CD4-positive, CD25-positive, alpha-beta regulatory T cell (primary cell): Measurements from ENCODE around the gene CCHCR1. TPM values are rescaled to one million over a fixed set of nuclear protein-coding genes. Genes with fewer than 3 reads are reported as not detected.
A peak's percentile ranks its signal among the peaks of the same experiment; 100 is the strongest.
"Not testable (repeated sequence)": the region's sequence is repeated elsewhere in the genome, so short reads cannot be mapped to it uniquely, and the experiment has no call there.

Source experiments
- ATAC-seq, 2 donors: fragments of 150-1000 bp; cut with Tn5 transposase; one replicate each; pipeline ENCODE4 v1.10.0; 2021; ENCODE audit warnings: low read depth in 2 of 2, moderate number of reproducible peaks in 2 of 2, moderate library complexity in 1 of 2
- DNase-seq, 3 donors: peaks; one replicate each; pipeline versions ENCODE4 v3.0.0 to v3.0.0-alpha.2; 2012 to 2022; ENCODE audit warnings: mixed read lengths in 1 of 3
- H3K27ac ChIP-seq: one replicate; pipeline ENCODE4 v1.7.0; 2013; ENCODE audit warnings: mild to moderate bottlenecking, low read length; ENCODE audit not compliant: insufficient read depth, poor library complexity, severe bottlenecking
- H3K27me3 ChIP-seq: one replicate; pipeline ENCODE4 v1.7.0; 2013; ENCODE audit warnings: low read length; ENCODE audit not compliant: control insufficient read depth, insufficient read depth
- H3K36me3 ChIP-seq: one replicate; pipeline ENCODE4 v1.7.0; 2013; ENCODE audit warnings: mild to moderate bottlenecking, low read length, moderate library complexity; ENCODE audit not compliant: control insufficient read depth, insufficient read depth
- H3K4me1 ChIP-seq: 2 replicates; pipeline ENCODE4 v1.7.0; 2013; ENCODE audit warnings: mild to moderate bottlenecking, low read length; ENCODE audit not compliant: insufficient read depth, control insufficient read depth, poor library complexity, severe bottlenecking
- H3K4me3 ChIP-seq: one replicate; pipeline ENCODE4 v1.7.0; 2013; ENCODE audit warnings: low read depth, mild to moderate bottlenecking, low read length, moderate library complexity
- H3K9me3 ChIP-seq, 2 experiments: 1 replicate in 1 of 2; 2 replicates in 1 of 2; pipeline ENCODE4 v1.7.0; 2013; ENCODE audit warnings: low read length in 2 of 2, mild to moderate bottlenecking in 1 of 2, moderate library complexity in 1 of 2; ENCODE audit not compliant: control insufficient read depth in 2 of 2
- H3K27ac Mint-ChIP-seq, 3 donors: one replicate each; pipeline ENCODE4 v1.8.0; 2020 to 2022; ENCODE audit warnings: mild to moderate bottlenecking in 3 of 3, mixed read lengths in 3 of 3, moderate library complexity in 2 of 3
- H3K27me3 Mint-ChIP-seq: one replicate; pipeline ENCODE4 v1.8.0; 2022; ENCODE audit warnings: mild to moderate bottlenecking, mixed read lengths
- H3K36me3 Mint-ChIP-seq: one replicate; pipeline ENCODE4 v1.8.0; 2020; ENCODE audit warnings: mixed read lengths
- H3K4me1 Mint-ChIP-seq, 4 donors: one replicate each; pipeline ENCODE4 v1.8.0; 2020 to 2022; ENCODE audit warnings: mixed read lengths in 4 of 4, mild to moderate bottlenecking in 1 of 4
- H3K4me3 Mint-ChIP-seq, 4 donors: one replicate each; pipeline ENCODE4 v1.8.0; 2020 to 2022; ENCODE audit warnings: mild to moderate bottlenecking in 4 of 4, mixed read lengths in 4 of 4, moderate library complexity in 3 of 4
- H3K9me3 Mint-ChIP-seq, 7 donors: one replicate each; pipeline ENCODE4 v1.8.0; 2020 to 2022; ENCODE audit warnings: mixed read lengths in 7 of 7, mild to moderate bottlenecking in 3 of 7, moderate library complexity in 2 of 7
- polyA plus RNA-seq, 4 donors: library from polyadenylated mRNA; unstranded; fragments of 300-500 nt; fragmentation: Illumina TruSeq; gene quantifications; one replicate each; pipeline ENCODE4 v1.2.3, GENCODE V29; 2021
- total RNA-seq: library from RNA; stranded (reverse); gene quantifications from one replicate; pipeline ENCODE4 v1.2.3, GENCODE V29; 2022

Gene CCHCR1
- total RNA-seq: 27.2 TPM
- polyA plus RNA-seq: 1 to 10 TPM; 3.5 to 6.9 (median 6.2) TPM

DNA sequence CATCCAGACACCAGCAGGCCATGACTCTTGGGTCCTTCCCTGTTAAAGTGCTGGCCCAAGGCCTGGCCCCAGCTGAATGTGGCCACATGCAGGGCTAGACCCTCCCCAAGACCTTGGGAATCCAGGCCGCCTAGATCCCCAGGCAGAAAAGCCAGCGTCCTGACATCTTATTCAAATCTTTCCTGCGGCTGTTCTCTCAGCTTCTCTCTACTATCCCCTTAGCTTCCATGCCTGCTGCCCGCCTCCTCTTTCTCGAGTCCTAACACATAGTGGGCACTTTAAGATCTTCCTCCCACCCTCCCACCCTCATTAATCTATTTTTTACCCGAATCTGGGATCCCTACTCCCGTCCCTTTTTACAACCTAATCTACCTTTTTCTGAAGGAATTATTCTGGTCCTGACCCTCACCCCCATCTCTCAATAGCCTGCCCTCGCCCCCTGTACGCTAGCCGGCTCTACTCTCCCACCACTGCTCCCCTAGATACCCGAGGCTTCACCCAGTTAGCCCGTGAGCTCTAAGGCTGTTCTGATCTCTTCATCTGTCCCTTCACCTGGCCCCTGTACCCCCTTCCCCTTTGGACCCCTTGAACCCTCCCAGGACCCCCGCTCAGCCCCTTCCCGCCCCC, at the start of gene CCHCR1:
TSS of gene CCHCR1 (minus strand) at position 290 of the 627 bp plus-strand sequence. CDS start at position 88, 202 bp downstream.
- H3K27me3 ChIP-seq: no peaks in the 10 kb centered on the region
- Mint-ChIP-seq H3K4me1 (peaks cover 8 to 36% (median 14%) of the 10 kb centered on the region in 4 donors), H3K27ac (peak within 1 kb of the TSS; percentile 90 to 94 (median 91)), H3K27me3 (no peaks in the 10 kb centered on the region), H3K36me3 (peaks cover 4% of the 10 kb centered on the region), H3K9me3 (no peaks in the 10 kb centered on the region), H3K4me3 (peak within 1 kb of the TSS; percentile 86 to 96 (median 94))
- peaks cover 24% of the 10 kb centered on the region for H3K4me1 ChIP-seq
- H3K27ac ChIP-seq: peak within 1 kb of the TSS; percentile 82
- no peak for ATAC-seq
- DNase-seq: no peak
- H3K36me3 ChIP-seq: no peaks in the 10 kb centered on the region
- peak within 1 kb of the TSS; percentile 78 for H3K4me3 ChIP-seq
- H3K9me3 ChIP-seq: no peaks in the 10 kb centered on the region

DNA sequence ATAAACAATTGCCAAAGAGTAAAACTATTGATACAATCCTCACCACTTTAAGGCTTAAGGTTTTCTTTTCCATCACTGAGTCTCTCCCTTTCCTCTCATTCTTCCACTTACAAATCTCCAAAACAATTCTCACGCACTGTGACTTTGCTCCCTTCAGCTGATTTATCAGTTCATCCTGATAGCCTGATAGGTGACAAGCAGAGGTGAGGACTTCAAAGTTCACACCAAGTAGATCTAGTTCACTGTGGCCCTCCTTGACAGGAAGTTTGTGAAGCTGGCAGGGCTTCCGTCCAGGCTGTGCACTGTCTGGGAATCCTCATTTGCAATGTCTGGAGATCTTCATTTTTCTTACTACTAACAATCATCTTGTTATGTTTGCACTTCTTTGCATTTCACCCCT, 48.0 kb upstream of the CCHCR1 start:
- peaks cover 38% of the 10 kb centered on the region for H3K4me1 ChIP-seq
- no peaks in the 10 kb centered on the region for H3K27me3 ChIP-seq
- no peaks in the 10 kb centered on the region for H3K9me3 ChIP-seq
- Mint-ChIP-seq H3K9me3 (no peaks in the 10 kb centered on the region), H3K36me3 (peaks cover 17% of the 10 kb centered on the region), H3K27ac (peak overlapping the region; percentile 15 to 89 (median 58)), H3K4me3 (peak overlapping the region; percentile 8 to 67 (median 10)), H3K27me3 (no peaks in the 10 kb centered on the region), H3K4me1 (peaks cover 10 to 50% (median 32%) of the 10 kb centered on the region in 4 donors)
- ATAC-seq (no peak), DNase-seq (no peak)
- peaks cover 7% of the 10 kb centered on the region for H3K36me3 ChIP-seq
- no peak overlapping the region for H3K27ac ChIP-seq
- no peak overlapping the region for H3K4me3 ChIP-seq

DNA sequence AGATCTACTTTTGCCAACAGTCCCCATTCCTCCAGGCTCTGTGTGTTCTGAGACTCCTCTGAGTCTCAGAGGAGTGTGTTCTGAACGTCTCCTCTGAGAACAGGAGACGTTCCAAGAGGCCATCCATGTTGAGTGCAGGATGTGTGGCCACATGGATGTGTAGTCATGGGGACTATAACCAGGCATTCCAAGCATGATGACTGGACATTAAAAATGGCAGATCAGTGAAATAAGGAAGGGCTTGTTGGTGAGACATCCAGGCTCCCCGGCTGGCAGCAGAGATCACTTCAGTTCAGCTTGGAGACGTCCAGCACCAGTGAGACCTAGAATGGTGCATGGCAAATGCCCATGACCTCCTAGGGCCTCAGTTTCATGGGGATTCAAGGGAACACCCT, 47.1 kb upstream of the CCHCR1 start:
- Histone ChIP-seq H3K4me3 (peak overlapping the region; percentile 49), H3K36me3 (peaks cover 13% of the 10 kb centered on the region), H3K4me1 (peaks cover 47% of the 10 kb centered on the region), H3K27ac (peak overlapping the region; percentile 91), H3K9me3 (no peaks in the 10 kb centered on the region), H3K27me3 (no peaks in the 10 kb centered on the region)
- DNase-seq (no peak), ATAC-seq (no peak)
- Mint-ChIP-seq H3K36me3 (peaks cover 20% of the 10 kb centered on the region), H3K4me1 (peaks cover 10 to 57% (median 37%) of the 10 kb centered on the region in 4 donors), H3K27me3 (no peaks in the 10 kb centered on the region), H3K4me3 (peak overlapping the region; percentile 86 to 96 (median 90)), H3K27ac (peak overlapping the region; percentile 96 to 99 (median 98)), H3K9me3 (no peaks in the 10 kb centered on the region)

DNA sequence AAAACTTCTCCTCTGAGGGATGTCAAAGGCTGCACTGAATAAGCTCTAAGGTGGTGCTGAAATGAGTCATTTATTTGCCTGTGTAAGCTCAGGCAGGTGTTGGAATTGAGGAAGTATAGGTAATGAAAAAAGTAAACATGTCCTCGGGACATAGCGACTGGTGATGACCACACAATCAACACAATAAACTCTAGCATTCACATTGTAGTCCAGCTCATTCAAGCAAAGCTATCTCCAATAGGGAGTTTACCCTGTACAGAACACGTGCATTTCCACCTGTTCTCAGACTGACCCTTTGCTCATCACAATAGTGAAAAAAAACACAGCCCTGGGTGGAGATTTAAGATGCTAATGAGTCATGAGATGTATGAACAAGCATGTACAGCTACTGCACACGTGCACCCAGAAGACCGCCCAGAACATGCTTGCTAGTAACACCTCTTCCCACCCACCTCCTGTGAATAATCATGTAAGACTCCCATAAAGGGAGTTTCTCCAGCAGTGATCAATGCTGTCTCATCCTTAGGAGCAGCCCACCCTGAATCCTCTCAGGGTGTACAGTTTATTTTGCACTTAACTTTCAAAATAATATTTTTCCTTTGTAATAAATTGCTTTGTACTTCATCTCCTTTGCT, 45.9 kb upstream of the CCHCR1 start:
- Mint-ChIP-seq H3K9me3 (no peaks in the 10 kb centered on the region), H3K4me3 (peak overlapping the region; percentile 86 to 96 (median 90)), H3K27ac (peak overlapping the region; percentile 96 to 99 (median 98)), H3K4me1 (peaks cover 10 to 69% (median 38%) of the 10 kb centered on the region in 4 donors), H3K36me3 (peaks cover 24% of the 10 kb centered on the region), H3K27me3 (no peaks in the 10 kb centered on the region)
- Histone ChIP-seq H3K9me3 (no peaks in the 10 kb centered on the region), H3K36me3 (peaks cover 11% of the 10 kb centered on the region), H3K27ac (peak overlapping the region; percentile 91), H3K27me3 (no peaks in the 10 kb centered on the region), H3K4me3 (peak overlapping the region; percentile 97), H3K4me1 (peaks cover 58% of the 10 kb centered on the region)
- ATAC-seq (peak; percentile 73 to 76), DNase-seq (peak in 2 of 3 donors; percentile 44 to 80)

DNA sequence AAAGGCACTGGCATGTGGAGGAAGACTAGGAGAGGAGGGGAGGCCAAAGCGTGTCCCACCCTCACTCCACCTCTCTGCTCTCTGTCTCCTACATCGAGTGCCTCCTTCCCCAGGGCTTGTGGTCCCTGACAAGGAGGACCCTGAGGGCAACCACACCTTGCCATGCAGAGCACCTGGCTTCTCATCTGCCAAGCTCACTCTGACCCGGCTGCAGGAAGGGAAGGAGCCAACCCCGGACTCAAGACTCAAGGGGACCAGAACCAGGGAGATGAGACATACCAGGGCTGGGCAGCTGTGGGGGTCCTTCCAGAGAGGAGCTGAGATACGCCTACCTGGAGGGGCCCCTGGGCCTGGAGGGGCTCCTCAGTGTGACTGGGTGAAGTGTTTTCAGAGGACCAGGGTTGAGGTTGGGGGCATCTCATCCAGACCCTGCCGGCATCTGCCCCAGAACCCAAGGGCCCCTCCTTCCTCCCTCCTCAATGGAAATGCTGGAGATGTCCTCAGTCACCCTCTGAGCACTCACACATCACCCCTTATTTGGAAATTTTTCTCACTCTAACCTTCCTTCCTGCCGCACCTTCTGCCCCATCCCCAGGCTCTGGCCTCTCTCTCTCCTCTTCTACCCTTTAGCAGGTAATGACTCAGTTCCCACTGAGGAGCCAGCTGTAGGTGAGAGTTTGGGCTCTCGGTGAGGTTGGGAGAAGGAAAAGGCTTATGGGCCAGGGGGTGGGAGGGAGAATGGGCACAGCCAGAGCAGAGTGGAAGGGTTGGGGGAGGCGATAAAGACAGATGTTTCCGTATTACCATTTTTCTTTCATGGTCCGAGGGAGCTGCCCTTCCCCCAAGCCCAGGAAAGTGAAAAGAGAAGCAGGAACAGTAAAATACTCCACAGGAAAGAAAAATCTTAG, 44.9 kb upstream of the CCHCR1 start:
- Mint-ChIP-seq H3K27me3 (peaks cover 5% of the 10 kb centered on the region), H3K9me3 (peaks cover 0 to 2% (median 0%) of the 10 kb centered on the region in 7 donors)

DNA sequence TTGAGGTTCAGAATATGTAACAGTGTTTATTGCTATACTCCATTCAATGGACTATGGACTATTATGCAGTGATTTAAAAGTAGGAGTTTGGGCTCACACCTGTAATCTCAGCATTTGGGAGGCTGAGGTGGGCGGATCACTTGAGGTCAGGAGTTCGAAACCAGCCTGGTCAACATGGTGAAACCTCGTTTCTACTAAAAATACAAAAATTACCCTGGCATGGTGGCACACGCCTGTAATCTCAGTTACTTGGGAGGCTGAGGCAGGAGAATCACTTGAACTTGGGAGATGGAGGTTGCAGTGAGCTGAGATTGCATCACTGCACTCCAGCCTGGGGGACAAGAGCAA, 41.5 kb upstream of the CCHCR1 start:
- not testable (repeated sequence) for DNase-seq
- H3K4me3 ChIP-seq: peak overlapping the region; percentile 86
- H3K27ac Mint-ChIP-seq: peak overlapping the region; percentile 60 to 96 (median 95)

More for the DNA sequence above, 44.9 kb upstream of the CCHCR1 start:
- Histone ChIP-seq H3K9me3 (no peaks in the 10 kb centered on the region), H3K4me3 (peak overlapping the region; percentile 97), H3K27ac (peak overlapping the region; percentile 91), H3K36me3 (peaks cover 10% of the 10 kb centered on the region), H3K27me3 (no peaks in the 10 kb centered on the region), H3K4me1 (peaks cover 59% of the 10 kb centered on the region)
- Mint-ChIP-seq H3K36me3 (peaks cover 20% of the 10 kb centered on the region), H3K4me1 (peaks cover 10 to 71% (median 39%) of the 10 kb centered on the region in 4 donors), H3K4me3 (peak overlapping the region; percentile 33 to 96 (median 88)), H3K27ac (peak overlapping the region; percentile 96 to 99 (median 98))
- ATAC-seq (no peak), DNase-seq (no peak)

GRCh38 chr6:31197559-31198305, 40.1 kb upstream of the CCHCR1 start:
- peak overlapping the region; percentile 100 for H3K27ac ChIP-seq
- peaks cover 0 to 2% (median 0%) of the 10 kb centered on the region in 7 donors for H3K9me3 Mint-ChIP-seq
- peaks cover 15% of the 10 kb centered on the region for H3K36me3 ChIP-seq
- H3K9me3 ChIP-seq: no peaks in the 10 kb centered on the region
- H3K4me3 ChIP-seq: peak overlapping the region; percentile 86
- ATAC-seq: peak; percentile 81 to 84
- H3K4me1 ChIP-seq: peaks cover 58% of the 10 kb centered on the region
- H3K4me3 Mint-ChIP-seq: peak overlapping the region; percentile 88 to 93 (median 90)
- no peaks in the 10 kb centered on the region for H3K27me3 ChIP-seq
- peaks cover 4 to 71% (median 37%) of the 10 kb centered on the region in 4 donors for H3K4me1 Mint-ChIP-seq
- peaks cover 24% of the 10 kb centered on the region for H3K36me3 Mint-ChIP-seq
- H3K27ac Mint-ChIP-seq: peak overlapping the region; percentile 95 to 98 (median 96)
- H3K27me3 Mint-ChIP-seq: peaks cover 5% of the 10 kb centered on the region
- peak; percentile 91 to 97 (median 95) for DNase-seq

More for the DNA sequence above, 41.5 kb upstream of the CCHCR1 start:
- not testable (repeated sequence) for H3K27me3 ChIP-seq, H3K27me3 Mint-ChIP-seq, H3K9me3 Mint-ChIP-seq, H3K9me3 ChIP-seq, ATAC-seq
- peaks cover 14% of the 10 kb centered on the region for H3K36me3 ChIP-seq
- peak overlapping the region; percentile 100 for H3K27ac ChIP-seq
- peaks cover 69% of the 10 kb centered on the region for H3K4me1 ChIP-seq
- peaks cover 24% of the 10 kb centered on the region for H3K36me3 Mint-ChIP-seq
- H3K4me1 Mint-ChIP-seq: peaks cover 14 to 79% (median 47%) of the 10 kb centered on the region in 4 donors
- peak overlapping the region; percentile 88 to 93 (median 90) for H3K4me3 Mint-ChIP-seq
